H1 (cell line): Measurements from ENCODE around the gene CX3CL1.

ENCODE experiments used
- CTCF ChIP-seq, 3 experiments: IDR thresholded peaks; 1 replicate in 2 of 3; 2 replicates in 1 of 3; pipeline versions ENCODE4 v1.5.1 to v1.6.1; 2011; ENCODE audit warnings: low read length in 3 of 3, mild to moderate bottlenecking in 3 of 3, inconsistent platforms in 2 of 3, low read depth in 1 of 3, moderate library complexity in 1 of 3; ENCODE audit not compliant: insufficient read depth in 1 of 3; ENCODE audit errors: control extremely low read depth in 1 of 3
- HDAC6 ChIP-seq: IDR thresholded peaks from one replicate; pipeline ENCODE4 v1.7.1; 2012; ENCODE audit warnings: low read depth, mild to moderate bottlenecking, inconsistent platforms, low read length, moderate library complexity
- POLR2A ChIP-seq, 2 experiments: IDR thresholded peaks; 1 replicate in 1 of 2; 2 replicates in 1 of 2; pipeline ENCODE4 v1.6.1; 2011; ENCODE audit warnings: low read depth in 2 of 2, low read length in 2 of 2, mild to moderate bottlenecking in 2 of 2; ENCODE audit errors: control extremely low read depth in 1 of 2
- RNF2 ChIP-seq: fragments of 200-900, 300-1000 bp; sonication (generic); IDR thresholded peaks from 2 replicates; pipeline ENCODE4 v1.7.1; 2016; ENCODE audit warnings: borderline replicate concordance, low read depth, mild to moderate bottlenecking, antibody characterized with exemption, low read length; ENCODE audit not compliant: poor library complexity, severe bottlenecking; ENCODE audit errors: missing control alignments

GRCh38 chr16:57352636-57353047 lies 19.6 kb upstream of the CX3CL1 start:
- no peak for TF ChIP-seq HDAC6
- TF ChIP-seq RNF2 = no peak
- no peak for TF ChIP-seq POLR2A (IDR thresholded peaks at IDR 0.05; ENCODE audit: control extremely low read depth in 1 of 2, low read depth in 2 of 2, low read length in 2 of 2)
- no peak for TF ChIP-seq CTCF (IDR thresholded peaks at IDR 0.05; ENCODE audit: control extremely low read depth in 1 of 3, insufficient read depth in 1 of 3, low read depth in 1 of 3, low read length in 3 of 3)
